Osteocyte (in vitro differentiated cells): ENCODE results near the gene TRMT1. TPM values are rescaled to one million over a fixed set of nuclear protein-coding genes. Genes with fewer than 3 reads are reported as not detected.

Experiments used
- DNase-seq: peaks from one replicate; pipeline ENCODE4 v3.0.0; 2021; ENCODE audit warnings: mixed read lengths; ENCODE audit not compliant: unreplicated experiment; ENCODE audit errors: extremely low spot score
- H3K27ac Mint-ChIP-seq: one replicate; pipeline ENCODE4 v1.8.0; 2021; ENCODE audit warnings: mild to moderate bottlenecking, mixed read lengths; ENCODE audit not compliant: unreplicated experiment
- H3K27me3 Mint-ChIP-seq: one replicate; pipeline ENCODE4 v1.8.0; 2021; ENCODE audit warnings: mixed read lengths; ENCODE audit not compliant: unreplicated experiment
- H3K36me3 Mint-ChIP-seq: one replicate; pipeline ENCODE4 v1.8.0; 2021; ENCODE audit warnings: mixed read lengths; ENCODE audit not compliant: unreplicated experiment
- H3K4me1 Mint-ChIP-seq: one replicate; pipeline ENCODE4 v1.8.0; 2021; ENCODE audit warnings: mixed read lengths; ENCODE audit not compliant: unreplicated experiment
- H3K4me3 Mint-ChIP-seq: one replicate; pipeline ENCODE4 v1.8.0; 2021; ENCODE audit warnings: mild to moderate bottlenecking, moderate library complexity, mixed read lengths; ENCODE audit not compliant: unreplicated experiment
- H3K9me3 Mint-ChIP-seq: one replicate; pipeline ENCODE4 v1.8.0; 2021; ENCODE audit warnings: mixed read lengths; ENCODE audit not compliant: unreplicated experiment
- total RNA-seq: library from RNA; stranded (reverse); gene quantifications from 2 replicates; pipeline ENCODE4 v1.2.1, GENCODE V29; 2021
- TF ChIP-seq, protein P1 (sequence below): fragments of 200-600 bp; sonication (generic); IDR thresholded peaks from 2 replicates; pipeline ENCODE4 v1.5.0; 2021; ENCODE audit warnings: antibody characterized with exemption, mild to moderate bottlenecking, moderate library complexity

Gene TRMT1
- total RNA-seq, 1 donor from 2014 or later, result 43.1 TPM

DNA sequence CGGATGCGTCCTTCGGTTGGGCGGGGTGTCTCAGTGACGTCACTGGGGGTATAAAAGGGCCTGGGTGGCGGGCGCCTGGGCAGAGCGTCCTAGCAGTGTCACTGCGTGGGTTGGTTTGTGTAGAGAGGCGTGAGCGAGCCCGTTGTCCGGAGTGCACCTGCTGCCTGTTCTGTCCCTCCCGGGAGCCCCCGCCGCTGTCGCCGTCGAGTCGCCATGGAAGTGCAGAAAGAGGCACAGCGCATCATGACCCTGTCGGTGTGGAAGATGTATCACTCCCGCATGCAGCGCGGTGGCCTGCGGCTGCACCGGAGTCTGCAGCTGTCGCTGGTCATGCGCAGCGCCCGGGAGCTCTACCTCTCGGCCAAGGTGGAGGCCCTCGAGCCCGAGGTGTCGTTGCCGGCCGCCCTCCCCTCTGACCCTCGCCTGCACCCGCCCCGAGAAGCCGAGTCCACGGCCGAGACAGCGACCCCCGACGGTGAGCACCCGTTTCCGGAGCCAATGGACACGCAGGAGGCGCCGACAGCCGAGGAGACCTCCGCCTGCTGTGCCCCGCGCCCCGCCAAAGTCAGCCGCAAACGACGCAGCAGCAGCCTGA is 36.5 kb upstream of the TRMT1 start:
- Mint-ChIP-seq H3K27ac (peak overlapping the region; percentile 97), H3K4me3 (peak overlapping the region; percentile 99), H3K36me3 (peaks cover 9% of the 10 kb centered on the region), H3K9me3 (no peaks in the 10 kb centered on the region), H3K4me1 (peaks cover 33% of the 10 kb centered on the region), H3K27me3 (no peaks in the 10 kb centered on the region)
- TF ChIP-seq, protein P1, sequence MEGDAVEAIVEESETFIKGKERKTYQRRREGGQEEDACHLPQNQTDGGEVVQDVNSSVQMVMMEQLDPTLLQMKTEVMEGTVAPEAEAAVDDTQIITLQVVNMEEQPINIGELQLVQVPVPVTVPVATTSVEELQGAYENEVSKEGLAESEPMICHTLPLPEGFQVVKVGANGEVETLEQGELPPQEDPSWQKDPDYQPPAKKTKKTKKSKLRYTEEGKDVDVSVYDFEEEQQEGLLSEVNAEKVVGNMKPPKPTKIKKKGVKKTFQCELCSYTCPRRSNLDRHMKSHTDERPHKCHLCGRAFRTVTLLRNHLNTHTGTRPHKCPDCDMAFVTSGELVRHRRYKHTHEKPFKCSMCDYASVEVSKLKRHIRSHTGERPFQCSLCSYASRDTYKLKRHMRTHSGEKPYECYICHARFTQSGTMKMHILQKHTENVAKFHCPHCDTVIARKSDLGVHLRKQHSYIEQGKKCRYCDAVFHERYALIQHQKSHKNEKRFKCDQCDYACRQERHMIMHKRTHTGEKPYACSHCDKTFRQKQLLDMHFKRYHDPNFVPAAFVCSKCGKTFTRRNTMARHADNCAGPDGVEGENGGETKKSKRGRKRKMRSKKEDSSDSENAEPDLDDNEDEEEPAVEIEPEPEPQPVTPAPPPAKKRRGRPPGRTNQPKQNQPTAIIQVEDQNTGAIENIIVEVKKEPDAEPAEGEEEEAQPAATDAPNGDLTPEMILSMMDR, result peak; percentile 35
- DNase-seq, result peak; percentile 98

DNA sequence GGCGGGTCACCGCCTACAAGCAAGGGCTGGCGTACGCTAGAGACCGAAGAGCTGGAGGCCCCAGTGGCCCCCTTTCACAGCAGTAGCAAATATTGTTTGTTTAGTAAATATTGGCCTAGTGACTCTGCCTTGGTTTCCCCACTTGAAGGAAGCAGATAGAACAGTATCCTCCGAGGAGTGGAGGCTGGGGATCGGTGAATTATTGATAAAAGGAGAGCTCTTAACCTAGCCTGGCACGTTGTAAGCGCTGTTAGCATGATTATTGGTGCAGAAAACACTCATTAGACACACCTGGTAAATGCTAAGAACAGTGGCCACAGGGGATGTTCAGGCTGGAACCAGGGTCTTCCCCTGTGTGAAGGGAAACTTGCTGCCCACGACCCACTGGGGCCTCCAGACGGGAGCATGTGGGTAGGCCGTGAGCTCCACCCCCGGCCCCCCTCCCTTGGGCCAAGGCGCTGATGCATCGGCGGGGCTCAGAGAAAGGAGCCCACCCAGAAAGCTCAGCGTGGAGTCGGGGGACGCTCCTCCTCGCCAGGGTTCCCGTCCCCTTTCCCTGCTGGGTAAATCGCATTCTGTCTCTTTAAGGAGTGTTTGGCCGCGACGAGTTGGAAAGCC is 35.9 kb upstream of the TRMT1 start:
- Mint-ChIP-seq H3K27me3 (no peaks in the 10 kb centered on the region), H3K4me1 (peaks cover 32% of the 10 kb centered on the region), H3K27ac (peak overlapping the region; percentile 97), H3K4me3 (peak overlapping the region; percentile 99), H3K9me3 (no peaks in the 10 kb centered on the region), H3K36me3 (peaks cover 9% of the 10 kb centered on the region)
- TF ChIP-seq, protein P1, result no peak
- DNase-seq, result no peak

DNA sequence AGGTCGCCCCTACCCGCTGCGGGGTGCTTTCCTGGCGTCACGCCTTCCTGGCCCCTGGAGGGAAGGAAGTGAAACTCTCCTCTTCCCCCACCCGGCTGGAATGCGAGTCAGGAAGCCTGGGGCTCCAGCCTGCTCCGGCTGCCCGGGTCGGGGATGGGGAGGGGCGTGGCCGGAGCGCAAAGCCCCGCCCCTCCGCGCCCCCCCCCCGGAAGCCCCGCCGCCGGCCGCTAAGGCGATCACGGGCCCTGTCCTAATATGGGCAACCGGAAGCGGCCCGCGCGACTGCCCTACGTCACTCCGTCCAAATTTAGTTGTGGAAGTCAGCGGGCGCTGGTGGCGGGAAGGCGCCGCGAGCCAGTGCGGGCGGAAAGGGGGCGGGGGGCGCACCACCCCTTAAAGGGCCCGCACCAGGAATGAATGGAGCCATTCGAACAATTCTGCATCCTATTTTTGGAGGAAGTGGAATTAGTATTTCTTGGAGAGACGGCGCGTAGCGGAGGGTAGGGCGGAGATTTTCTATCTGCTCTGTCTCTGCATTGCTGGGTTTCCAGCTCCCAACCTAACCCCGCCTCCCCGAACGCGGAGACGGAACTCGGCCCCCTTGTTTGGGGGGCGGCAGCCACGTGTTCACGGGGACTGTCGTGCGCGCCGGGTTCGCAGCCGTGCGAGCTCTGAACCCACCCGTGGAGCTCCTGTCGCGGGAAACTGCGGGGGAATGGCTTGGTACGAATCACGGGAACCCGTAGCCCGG is 35.2 kb upstream of the TRMT1 start:
- DNase-seq, result peak; percentile 99
- H3K36me3 Mint-ChIP-seq, result peaks cover 9% of the 10 kb centered on the region

DNA sequence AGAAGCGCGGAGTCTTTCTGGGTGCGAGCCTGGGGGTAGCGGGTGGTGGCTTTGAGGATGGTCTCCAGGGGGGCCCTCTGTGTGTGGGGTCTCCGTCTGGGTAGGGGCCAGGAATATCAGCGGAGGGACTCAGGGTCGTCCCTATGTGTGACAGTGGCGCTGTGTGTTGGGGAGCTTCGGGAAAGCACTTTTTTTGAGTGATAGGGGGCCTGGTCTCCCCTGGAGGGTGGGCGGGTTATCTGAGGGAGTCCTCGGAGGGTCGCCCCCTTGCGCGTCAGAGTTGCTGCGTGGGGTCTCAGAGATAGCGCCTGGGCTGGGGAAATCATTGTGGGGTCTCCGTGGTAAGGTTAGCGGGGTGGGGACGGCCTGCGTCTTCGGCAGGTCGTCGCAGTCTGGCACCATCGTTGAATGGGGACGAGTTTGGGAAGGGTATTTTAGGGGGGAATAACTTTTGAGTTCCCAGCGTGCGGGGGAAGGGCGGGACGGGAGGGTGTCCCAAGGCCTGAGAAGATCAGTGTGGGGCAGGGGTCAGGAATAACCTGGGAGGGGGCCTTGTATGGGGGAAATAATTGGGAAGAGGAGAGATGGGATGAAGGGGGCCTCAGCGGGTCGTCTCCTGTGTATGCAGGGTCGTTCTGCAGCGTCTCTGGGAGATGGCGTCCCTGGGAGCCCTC is 34.5 kb upstream of the TRMT1 start:
- H3K4me3 Mint-ChIP-seq, result peak overlapping the region; percentile 99

More for the DNA sequence above, 35.2 kb upstream of the TRMT1 start:
- Mint-ChIP-seq H3K27me3 (no peaks in the 10 kb centered on the region), H3K9me3 (no peaks in the 10 kb centered on the region), H3K4me1 (peaks cover 29% of the 10 kb centered on the region), H3K4me3 (peak overlapping the region; percentile 99), H3K27ac (peak overlapping the region; percentile 100)
- TF ChIP-seq, protein P1, result peak; percentile 23

More for the DNA sequence above, 34.5 kb upstream of the TRMT1 start:
- no peaks in the 10 kb centered on the region for H3K27me3 Mint-ChIP-seq
- peak overlapping the region; percentile 100 for H3K27ac Mint-ChIP-seq
- peaks cover 23% of the 10 kb centered on the region for H3K4me1 Mint-ChIP-seq
- H3K9me3 Mint-ChIP-seq, result no peaks in the 10 kb centered on the region
- H3K36me3 Mint-ChIP-seq, result peaks cover 9% of the 10 kb centered on the region
- TF ChIP-seq, protein P1, result no peak
- DNase-seq, result no peak
